H1 (cell line): Measurements from ENCODE around the gene ADAMTS20. TPM values are rescaled to one million over a fixed set of nuclear protein-coding genes. Genes with fewer than 3 reads are reported as not detected.

Source experiments
- polyA plus RNA-seq, 7 experiments: library from polyadenylated mRNA; depleted of rRNA in 3 of 7; stranded (reverse) in 5 of 7; unstranded in 2 of 7; fragments of >200 nt in 5 of 7; fragments of 200-250 nt in 2 of 7; gene quantifications; 1 replicate in 5 of 7; 2 replicates in 1 of 7; 4 replicates in 1 of 7; pipeline versions ENCODE4 v1.2.1 to v1.2.3, GENCODE V29; 2011 to 2013; ENCODE audit warnings: missing spikeins in 2 of 7, mixed read lengths in 2 of 7
- total RNA-seq: library from RNA; stranded (reverse); fragmentation: NEBNext Ultra II Directional; extraction: Animal tissue kit (Norgen Biotek cat#: 25700); gene quantifications from 2 replicates; pipeline ENCODE4 v1.2.1, GENCODE V29; 2021
- TF ChIP-seq, protein P1 (sequence below): fragments of 300-600 bp; sonication (generic); IDR thresholded peaks from 2 replicates; pipeline ENCODE4 v1.7.1; 2012; ENCODE audit warnings: low read length, moderate library complexity, mild to moderate bottlenecking, inconsistent platforms; ENCODE audit not compliant: insufficient replicate concordance

Gene ADAMTS20
- total and polyA plus RNA-seq, 2 of the 8 experiments (the other 6 are each of a cell fraction or from before 2014, with no cell fraction given): 2.9 to 5.1 TPM

DNA sequence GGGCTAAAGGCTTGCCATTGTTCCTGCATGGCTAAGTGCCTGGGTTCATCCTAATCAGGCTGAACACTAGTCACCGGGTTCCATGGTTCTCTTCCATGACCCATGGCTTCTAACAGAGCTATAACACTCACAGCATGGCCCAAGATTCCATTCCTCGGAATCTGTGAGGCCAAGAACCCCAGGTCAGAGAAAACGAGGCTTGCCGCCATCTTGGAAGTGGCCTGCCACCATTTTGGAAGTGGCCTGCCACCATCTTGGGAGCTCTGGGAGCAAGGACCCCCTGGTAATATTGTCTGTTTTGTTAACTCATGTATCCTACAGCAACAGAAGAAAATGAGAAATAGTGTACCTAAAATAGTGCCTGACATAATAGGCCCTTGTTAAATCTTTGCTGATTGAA lies 92.7 kb downstream of the ADAMTS20 start (continued):
- TF ChIP-seq, protein P1, sequence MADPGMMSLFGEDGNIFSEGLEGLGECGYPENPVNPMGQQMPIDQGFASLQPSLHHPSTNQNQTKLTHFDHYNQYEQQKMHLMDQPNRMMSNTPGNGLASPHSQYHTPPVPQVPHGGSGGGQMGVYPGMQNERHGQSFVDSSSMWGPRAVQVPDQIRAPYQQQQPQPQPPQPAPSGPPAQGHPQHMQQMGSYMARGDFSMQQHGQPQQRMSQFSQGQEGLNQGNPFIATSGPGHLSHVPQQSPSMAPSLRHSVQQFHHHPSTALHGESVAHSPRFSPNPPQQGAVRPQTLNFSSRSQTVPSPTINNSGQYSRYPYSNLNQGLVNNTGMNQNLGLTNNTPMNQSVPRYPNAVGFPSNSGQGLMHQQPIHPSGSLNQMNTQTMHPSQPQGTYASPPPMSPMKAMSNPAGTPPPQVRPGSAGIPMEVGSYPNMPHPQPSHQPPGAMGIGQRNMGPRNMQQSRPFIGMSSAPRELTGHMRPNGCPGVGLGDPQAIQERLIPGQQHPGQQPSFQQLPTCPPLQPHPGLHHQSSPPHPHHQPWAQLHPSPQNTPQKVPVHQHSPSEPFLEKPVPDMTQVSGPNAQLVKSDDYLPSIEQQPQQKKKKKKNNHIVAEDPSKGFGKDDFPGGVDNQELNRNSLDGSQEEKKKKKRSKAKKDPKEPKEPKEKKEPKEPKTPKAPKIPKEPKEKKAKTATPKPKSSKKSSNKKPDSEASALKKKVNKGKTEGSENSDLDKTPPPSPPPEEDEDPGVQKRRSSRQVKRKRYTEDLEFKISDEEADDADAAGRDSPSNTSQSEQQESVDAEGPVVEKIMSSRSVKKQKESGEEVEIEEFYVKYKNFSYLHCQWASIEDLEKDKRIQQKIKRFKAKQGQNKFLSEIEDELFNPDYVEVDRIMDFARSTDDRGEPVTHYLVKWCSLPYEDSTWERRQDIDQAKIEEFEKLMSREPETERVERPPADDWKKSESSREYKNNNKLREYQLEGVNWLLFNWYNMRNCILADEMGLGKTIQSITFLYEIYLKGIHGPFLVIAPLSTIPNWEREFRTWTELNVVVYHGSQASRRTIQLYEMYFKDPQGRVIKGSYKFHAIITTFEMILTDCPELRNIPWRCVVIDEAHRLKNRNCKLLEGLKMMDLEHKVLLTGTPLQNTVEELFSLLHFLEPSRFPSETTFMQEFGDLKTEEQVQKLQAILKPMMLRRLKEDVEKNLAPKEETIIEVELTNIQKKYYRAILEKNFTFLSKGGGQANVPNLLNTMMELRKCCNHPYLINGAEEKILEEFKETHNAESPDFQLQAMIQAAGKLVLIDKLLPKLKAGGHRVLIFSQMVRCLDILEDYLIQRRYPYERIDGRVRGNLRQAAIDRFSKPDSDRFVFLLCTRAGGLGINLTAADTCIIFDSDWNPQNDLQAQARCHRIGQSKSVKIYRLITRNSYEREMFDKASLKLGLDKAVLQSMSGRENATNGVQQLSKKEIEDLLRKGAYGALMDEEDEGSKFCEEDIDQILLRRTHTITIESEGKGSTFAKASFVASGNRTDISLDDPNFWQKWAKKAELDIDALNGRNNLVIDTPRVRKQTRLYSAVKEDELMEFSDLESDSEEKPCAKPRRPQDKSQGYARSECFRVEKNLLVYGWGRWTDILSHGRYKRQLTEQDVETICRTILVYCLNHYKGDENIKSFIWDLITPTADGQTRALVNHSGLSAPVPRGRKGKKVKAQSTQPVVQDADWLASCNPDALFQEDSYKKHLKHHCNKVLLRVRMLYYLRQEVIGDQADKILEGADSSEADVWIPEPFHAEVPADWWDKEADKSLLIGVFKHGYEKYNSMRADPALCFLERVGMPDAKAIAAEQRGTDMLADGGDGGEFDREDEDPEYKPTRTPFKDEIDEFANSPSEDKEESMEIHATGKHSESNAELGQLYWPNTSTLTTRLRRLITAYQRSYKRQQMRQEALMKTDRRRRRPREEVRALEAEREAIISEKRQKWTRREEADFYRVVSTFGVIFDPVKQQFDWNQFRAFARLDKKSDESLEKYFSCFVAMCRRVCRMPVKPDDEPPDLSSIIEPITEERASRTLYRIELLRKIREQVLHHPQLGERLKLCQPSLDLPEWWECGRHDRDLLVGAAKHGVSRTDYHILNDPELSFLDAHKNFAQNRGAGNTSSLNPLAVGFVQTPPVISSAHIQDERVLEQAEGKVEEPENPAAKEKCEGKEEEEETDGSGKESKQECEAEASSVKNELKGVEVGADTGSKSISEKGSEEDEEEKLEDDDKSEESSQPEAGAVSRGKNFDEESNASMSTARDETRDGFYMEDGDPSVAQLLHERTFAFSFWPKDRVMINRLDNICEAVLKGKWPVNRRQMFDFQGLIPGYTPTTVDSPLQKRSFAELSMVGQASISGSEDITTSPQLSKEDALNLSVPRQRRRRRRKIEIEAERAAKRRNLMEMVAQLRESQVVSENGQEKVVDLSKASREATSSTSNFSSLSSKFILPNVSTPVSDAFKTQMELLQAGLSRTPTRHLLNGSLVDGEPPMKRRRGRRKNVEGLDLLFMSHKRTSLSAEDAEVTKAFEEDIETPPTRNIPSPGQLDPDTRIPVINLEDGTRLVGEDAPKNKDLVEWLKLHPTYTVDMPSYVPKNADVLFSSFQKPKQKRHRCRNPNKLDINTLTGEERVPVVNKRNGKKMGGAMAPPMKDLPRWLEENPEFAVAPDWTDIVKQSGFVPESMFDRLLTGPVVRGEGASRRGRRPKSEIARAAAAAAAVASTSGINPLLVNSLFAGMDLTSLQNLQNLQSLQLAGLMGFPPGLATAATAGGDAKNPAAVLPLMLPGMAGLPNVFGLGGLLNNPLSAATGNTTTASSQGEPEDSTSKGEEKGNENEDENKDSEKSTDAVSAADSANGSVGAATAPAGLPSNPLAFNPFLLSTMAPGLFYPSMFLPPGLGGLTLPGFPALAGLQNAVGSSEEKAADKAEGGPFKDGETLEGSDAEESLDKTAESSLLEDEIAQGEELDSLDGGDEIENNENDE: no peak
- TF ChIP-seq, all 59 proteins: peak for 1
